GM21367 (cell line): ENCODE data around the gene CLCN6.

Experiments
- ATAC-seq: cut with Tn5 transposase; IDR thresholded peaks from one replicate; pipeline ENCODE4 v1.9.1; 2021; ENCODE audit not compliant: unreplicated experiment

Gene CLCN6

DNA sequence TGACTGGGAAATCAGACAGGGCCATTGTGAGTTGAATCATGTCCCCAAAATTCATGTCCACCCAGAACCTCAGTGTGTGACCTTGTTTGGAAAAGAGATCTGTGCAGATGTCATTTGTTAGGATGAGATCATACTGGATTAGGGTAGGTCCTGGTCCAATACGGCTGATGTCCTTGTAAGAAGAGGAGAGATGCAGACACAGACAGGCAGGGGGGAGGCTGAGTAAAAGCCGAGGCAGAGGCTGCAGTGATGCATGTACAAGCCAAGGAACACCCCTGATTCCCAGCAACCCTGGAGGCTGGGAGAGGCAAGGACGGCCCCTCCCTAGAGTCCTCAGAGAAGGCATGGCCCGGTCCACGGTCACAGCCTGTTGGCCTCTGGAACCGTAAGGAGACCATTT, 68.6 kb downstream of the CLCN6 start:
- ATAC-seq = no peak

- ATAC-seq = no peak
These were observed 69.1 kb downstream of the CLCN6 start for GRCh38 chr1:11875094-11875493.

DNA sequence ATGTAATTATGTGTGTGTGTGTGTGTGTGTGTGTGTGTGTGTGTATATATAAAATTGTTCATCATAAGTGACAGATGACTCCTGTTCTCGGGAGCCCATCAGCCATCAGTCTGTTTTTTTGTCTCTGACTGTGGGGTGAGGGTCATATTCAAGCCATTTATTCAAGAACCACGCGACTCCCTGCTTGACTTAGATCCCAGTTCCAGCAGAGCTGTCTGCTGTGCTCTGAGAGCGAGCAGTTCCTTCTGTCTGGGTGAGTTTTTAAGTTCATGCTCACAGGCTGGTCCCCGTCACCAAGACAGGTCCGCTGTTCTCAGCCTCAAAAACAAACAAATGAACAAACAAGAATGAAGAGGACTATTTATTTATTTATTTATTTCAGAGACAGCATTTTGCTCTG, 71.1 kb downstream of the CLCN6 start:
- ATAC-seq = no peak

DNA sequence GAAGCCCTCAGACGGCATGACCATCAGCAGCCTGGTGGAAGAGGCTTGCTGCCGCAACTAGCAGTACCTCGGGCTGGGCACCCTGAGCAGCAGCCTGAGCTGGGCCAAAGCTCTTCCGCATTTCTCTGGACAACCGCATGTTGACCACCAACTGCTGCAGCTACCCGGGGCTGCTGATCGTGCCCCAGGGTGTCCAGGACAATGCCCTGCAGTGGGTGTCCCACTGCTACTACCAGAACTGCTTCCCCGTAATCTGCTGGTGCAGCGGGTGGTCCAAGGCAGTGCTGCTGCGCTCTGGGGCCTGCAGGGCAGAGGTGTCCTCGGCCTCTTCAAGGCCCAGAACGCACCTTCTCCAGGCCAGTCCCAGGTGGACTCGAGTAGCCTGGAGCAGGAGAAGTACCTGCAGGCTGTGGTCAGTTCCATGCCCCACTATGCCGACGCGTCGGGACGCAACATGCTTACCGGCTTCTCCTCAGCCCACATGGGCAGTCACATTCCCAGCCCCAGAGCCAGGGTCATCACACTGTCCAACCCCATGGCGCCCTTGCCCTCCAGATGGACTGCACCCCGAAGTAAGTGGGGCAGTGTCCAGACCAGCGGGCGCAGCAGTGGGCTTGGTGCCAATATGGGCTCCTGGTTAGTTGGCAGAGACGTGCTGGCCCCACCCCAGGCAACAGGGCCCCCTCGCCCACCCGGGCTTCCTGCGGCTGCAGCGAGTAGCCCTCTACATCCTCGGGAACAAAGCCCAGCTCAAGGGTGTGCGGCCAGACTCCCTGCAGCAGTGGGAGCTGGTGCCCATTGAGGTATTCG, 72.3 kb downstream of the CLCN6 start:
- ATAC-seq = no peak

DNA sequence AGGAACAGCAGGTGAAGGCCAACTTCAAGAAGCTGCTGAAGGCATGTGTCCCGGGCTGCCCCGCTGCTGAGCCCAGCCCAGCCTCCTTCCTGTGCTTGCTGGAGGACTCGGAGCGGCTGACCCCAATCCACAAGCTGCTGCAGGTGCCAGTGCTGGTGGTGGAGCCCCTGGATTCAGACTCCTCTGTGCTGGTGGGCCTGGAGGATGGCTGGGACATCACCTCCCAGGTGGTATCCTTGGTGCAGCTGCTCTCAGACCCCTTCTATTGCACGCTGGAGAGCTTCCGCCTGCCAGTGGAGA, 72.8 kb downstream of the CLCN6 start:
- no peak for ATAC-seq

- no peak for ATAC-seq
These were observed 73.6 kb downstream of the CLCN6 start for GRCh38 chr1:11879311-11880180.

DNA sequence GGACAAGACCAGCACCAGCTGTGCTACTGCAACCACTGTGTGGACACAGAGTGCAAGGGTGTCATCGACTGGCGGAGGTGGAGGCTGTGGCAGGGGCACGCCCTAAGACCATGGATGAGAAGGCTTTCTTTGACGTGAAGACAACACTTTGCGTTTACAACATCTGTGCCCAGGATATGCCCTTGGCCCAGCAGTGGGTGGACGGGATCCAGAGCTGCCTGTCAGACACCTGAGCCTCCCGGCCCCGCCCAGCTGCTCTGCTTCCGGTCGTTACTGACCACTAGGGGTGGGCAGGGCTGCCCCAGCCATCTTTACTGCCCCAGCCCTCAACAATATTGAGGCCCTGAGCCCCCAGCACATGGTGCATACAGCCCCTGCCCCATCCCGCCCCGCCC, 74.2 kb downstream of the CLCN6 start:
- ATAC-seq = no peak

GRCh38 chr1:11880911-11881748, 75.1 kb downstream of the CLCN6 start:
- no peak for ATAC-seq

GRCh38 chr1:11881749-11882441, 75.9 kb downstream of the CLCN6 start:
- ATAC-seq = no peak

DNA sequence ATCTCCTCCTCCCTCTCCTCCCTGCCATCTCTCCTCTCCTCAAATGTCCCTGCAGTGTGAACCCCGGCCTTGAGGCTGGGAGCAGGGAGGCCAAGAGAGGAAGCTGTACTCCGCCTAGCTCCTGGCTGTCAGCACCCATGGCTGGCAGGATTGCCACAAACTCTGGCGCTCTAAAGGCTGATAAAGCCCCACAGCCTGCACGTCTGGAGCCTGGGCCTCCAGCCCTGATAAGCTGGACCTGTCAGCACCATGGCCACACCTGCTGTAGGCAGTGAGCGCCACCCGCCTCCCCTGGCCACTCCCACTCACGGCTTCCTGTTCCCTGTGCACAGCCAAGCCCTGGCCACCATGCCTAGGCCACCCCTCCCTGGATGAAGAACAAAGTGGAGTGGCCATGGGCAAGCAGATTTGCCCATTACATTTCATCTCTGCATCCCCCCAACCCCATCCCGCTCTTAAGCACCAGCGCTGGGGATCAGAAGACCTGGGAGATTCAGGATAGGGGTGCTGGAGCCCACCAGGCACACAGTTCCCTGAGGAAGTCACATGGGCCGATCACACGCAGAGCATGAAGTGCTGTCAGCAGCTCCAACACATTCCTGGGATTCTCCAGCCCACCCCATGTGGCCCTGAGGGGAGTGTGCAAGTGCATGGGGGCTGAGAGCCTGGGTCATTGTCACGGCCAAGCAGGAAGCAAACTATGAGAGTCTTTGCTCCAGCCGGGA, 77.0 kb downstream of the CLCN6 start:
- ATAC-seq = no peak

- no peak for ATAC-seq
These were observed 79.9 kb downstream of the CLCN6 start for GRCh38 chr1:11885916-11886315.

GRCh38 chr1:11886986-11887665, 81.1 kb downstream of the CLCN6 start:
- no peak for ATAC-seq

DNA sequence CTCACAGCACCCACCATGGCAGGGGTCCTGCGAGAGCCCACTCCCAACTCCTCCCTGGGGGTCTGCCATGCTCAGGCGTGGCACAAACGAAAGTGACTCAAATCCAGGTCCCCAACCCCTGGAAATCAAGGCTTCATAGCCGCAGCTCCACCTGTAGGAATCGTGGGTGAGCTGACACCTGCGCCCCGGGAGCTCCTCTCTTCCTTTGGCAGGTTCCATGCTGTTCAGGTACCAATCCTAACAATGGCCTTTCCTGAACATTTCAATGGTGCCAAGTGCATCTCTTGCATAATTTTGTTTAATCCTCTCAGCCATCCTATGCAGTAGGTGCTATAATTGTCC, 81.6 kb downstream of the CLCN6 start:
- no peak for ATAC-seq

DNA sequence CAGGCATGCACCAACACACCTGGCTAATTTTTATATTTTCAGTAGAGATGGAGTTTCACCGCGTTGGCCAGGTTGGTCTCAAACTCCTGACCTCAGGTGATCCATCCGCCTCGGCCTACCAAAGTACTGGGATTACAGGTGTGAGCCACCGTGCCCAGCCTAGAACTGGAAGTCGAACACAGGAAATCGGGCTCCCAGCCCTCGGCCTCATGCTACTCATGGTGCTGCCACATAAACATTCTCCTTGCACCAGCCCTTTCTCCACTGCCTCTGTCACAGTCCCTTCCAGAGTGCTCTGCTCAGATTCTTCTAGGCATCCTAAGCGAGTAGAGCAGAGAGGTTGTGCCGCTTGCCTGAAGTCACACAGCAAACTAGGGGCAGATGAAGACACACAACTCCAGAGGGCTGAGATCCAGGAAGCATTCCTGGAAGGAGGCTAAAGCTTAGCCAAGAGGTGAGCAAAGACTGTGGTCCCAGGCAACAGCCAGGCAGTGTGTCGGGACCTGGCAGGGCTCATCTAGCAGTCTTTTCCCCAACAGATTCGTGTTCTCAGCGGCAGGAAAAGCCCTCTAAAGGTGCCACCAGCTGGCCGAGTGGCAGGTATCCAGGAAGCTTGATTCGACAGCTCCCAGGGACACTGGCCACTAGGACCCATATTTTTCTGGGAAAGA, 82.3 kb downstream of the CLCN6 start:
- no peak for ATAC-seq

DNA sequence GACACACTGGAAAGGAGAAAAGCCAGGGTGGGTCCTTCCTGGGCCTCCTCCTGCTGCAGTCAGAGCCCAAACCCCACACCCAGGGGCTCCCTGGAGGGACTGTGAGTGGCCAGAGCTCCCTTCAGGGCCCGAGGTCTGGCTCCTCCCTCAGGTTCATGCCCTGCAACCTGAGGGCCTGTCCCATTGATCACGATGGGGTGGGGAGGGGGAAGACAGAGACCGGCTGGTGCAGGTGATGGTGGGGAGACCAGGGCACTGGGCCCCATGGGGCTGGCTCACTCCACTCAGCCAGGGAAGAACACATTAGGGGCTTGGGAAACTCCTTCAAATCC, 82.9 kb downstream of the CLCN6 start:
- ATAC-seq = no peak

- ATAC-seq = no peak
These were observed 85.6 kb downstream of the CLCN6 start for GRCh38 chr1:11891433-11892186.
